Neural cell (in vitro differentiated cells): ENCODE data around the gene ASCC2.

Experiments
- POLR2AphosphoS5 ChIP-seq: IDR thresholded peaks from 2 replicates; pipeline ENCODE4 v1.6.1; 2012
- REST ChIP-seq: IDR thresholded peaks from 2 replicates; pipeline ENCODE4 v1.6.1; 2012; ENCODE audit warnings: borderline replicate concordance
- TF ChIP-seq, protein P1 (sequence below): fragments of 450-650 bp; IDR thresholded peaks from 2 replicates; pipeline ENCODE4 v1.5.1; 2014; ENCODE audit warnings: antibody characterized with exemption, mild to moderate bottlenecking, moderate library complexity; ENCODE audit not compliant: poor library complexity, severe bottlenecking

DNA sequence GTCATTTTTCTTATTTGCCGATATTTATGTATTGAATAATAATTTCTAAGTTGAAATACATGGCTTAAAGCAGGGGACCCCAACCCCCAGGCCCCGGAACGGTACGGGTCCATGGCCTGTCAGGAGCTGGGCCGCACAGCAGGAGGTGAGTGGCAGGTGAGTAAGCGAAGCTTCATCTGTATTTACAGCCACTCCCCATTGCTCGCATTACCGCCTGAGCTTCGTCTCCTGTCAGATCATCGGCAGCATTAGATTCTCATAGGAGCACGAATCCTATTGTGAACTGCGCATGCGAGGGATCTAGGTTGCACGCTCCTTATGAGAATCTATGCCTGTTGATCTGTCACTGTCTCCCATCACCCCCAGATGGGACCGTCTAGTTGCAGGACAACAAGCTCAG is 75.8 kb downstream of the ASCC2 start:
- TF ChIP-seq, protein P1, sequence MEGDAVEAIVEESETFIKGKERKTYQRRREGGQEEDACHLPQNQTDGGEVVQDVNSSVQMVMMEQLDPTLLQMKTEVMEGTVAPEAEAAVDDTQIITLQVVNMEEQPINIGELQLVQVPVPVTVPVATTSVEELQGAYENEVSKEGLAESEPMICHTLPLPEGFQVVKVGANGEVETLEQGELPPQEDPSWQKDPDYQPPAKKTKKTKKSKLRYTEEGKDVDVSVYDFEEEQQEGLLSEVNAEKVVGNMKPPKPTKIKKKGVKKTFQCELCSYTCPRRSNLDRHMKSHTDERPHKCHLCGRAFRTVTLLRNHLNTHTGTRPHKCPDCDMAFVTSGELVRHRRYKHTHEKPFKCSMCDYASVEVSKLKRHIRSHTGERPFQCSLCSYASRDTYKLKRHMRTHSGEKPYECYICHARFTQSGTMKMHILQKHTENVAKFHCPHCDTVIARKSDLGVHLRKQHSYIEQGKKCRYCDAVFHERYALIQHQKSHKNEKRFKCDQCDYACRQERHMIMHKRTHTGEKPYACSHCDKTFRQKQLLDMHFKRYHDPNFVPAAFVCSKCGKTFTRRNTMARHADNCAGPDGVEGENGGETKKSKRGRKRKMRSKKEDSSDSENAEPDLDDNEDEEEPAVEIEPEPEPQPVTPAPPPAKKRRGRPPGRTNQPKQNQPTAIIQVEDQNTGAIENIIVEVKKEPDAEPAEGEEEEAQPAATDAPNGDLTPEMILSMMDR = no peak
- TF ChIP-seq POLR2AphosphoS5 (no peak), REST (no peak)
